Thyroid gland (tissue), 4 donors: ENCODE results near the gene ARL4D.

Source experiments
- CTCF ChIP-seq, 6 experiments: fragments of 200-600 bp in 3 of 6; fragments of 450-650 bp in 3 of 6; sonication (generic) in 3 of 6; IDR thresholded peaks; one replicate each; pipeline ENCODE4 v1.5.1; 2016 to 2019; ENCODE audit warnings: antibody characterized with exemption in 6 of 6, mild to moderate bottlenecking in 2 of 6, inconsistent platforms in 1 of 6, moderate library complexity in 1 of 6
- POLR2A ChIP-seq, 2 donors: fragments of 450-650 bp; IDR thresholded peaks; one replicate each; pipeline ENCODE4 v1.6.1; 2017; ENCODE audit warnings: antibody characterized with exemption in 2 of 2, mild to moderate bottlenecking in 2 of 2, moderate library complexity in 1 of 2

- no peak for TF ChIP-seq CTCF (IDR thresholded peaks at IDR 0.05)
- TF ChIP-seq POLR2A (IDR thresholded peaks at IDR 0.05) = no peak
Observed at GRCh38 chr17:43377056-43377810, 21.6 kb upstream of the ARL4D start.
